ENCODE results near the gene PDE9A.

DNA sequence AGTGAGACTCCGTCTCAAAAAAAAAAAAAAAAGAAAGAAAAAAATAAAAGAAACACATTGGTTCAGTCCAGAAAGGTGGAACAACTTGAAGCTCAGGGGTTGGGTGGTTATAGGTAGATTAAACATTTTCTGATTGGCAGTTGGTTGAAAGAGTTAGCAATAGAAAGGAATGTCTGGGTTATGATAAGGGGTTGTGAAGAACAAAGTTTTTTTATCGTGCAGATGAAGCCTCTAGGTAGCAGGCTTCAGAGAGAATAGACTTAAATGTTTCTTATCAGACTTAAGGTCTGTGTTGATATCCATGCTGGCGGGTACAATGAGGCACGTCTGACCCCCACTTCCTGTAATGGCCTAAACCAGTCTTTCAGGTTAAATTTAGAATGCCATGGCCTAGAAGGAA is 45.0 kb upstream of the PDE9A start:
- TF ChIP-seq, protein P1, sequence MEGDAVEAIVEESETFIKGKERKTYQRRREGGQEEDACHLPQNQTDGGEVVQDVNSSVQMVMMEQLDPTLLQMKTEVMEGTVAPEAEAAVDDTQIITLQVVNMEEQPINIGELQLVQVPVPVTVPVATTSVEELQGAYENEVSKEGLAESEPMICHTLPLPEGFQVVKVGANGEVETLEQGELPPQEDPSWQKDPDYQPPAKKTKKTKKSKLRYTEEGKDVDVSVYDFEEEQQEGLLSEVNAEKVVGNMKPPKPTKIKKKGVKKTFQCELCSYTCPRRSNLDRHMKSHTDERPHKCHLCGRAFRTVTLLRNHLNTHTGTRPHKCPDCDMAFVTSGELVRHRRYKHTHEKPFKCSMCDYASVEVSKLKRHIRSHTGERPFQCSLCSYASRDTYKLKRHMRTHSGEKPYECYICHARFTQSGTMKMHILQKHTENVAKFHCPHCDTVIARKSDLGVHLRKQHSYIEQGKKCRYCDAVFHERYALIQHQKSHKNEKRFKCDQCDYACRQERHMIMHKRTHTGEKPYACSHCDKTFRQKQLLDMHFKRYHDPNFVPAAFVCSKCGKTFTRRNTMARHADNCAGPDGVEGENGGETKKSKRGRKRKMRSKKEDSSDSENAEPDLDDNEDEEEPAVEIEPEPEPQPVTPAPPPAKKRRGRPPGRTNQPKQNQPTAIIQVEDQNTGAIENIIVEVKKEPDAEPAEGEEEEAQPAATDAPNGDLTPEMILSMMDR (IDR thresholded peaks at IDR 0.05) = no peak
- TF ChIP-seq POLR2A (IDR thresholded peaks at IDR 0.05) = no peak
